ENCODE results near the gene CSNK1G2. TPM values are rescaled to one million over a fixed set of nuclear protein-coding genes. Genes with fewer than 3 reads are reported as not detected.

CSNK1G2 gene
- total RNA-seq, 2 experiments from 2014 or later = 122 to 127 TPM

GRCh38 chr19:2022289-2022688, 81.3 kb downstream of the CSNK1G2 start:
- H3K27ac Mint-ChIP-seq = no peak overlapping the region

GRCh38 chr19:2026770-2027169, 85.8 kb downstream of the CSNK1G2 start:
- no peak for TF ChIP-seq CTCF (IDR thresholded peaks at IDR 0.05)
- DNase-seq (no peak), ATAC-seq (ENCODE audit: poor library complexity) (no peak)
- H3K4me3 Mint-ChIP-seq = no peak overlapping the region
- Histone ChIP-seq H3K4me3 (ENCODE audit: low read length) (no peak overlapping the region), H3K9me3 (ENCODE audit: control insufficient read depth in 1 of 2, insufficient read depth in 1 of 2, low read length in 2 of 2) (peaks cover 0 to 5% of the 10 kb centered on the region in 2 experiments), H3K4me1 (ENCODE audit: insufficient read depth, low read length) (peaks cover 5% of the 10 kb centered on the region), H3K36me3 (ENCODE audit: insufficient read depth, low read length) (no peaks in the 10 kb centered on the region), H3K27me3 (ENCODE audit: control insufficient read depth in 1 of 2, insufficient read depth in 2 of 2, low read length in 2 of 2) (no peaks in the 10 kb centered on the region), H3K27ac (ENCODE audit: low read depth in 1 of 2, low read length in 2 of 2) (no peak overlapping the region)
- H3K4me1 Mint-ChIP-seq (ENCODE audit: low read depth) = peaks cover 9% of the 10 kb centered on the region
- CTCF ChIA-PET = no interaction called here
- H3K9me3 Mint-ChIP-seq = no peaks in the 10 kb centered on the region
- intact Hi-C loops (cut with DNase I, micrococcal nuclease) = no loop called here
- no peak overlapping the region for H3K27ac Mint-ChIP-seq
- POLR2A ChIA-PET = no interaction called here
- H3K36me3 Mint-ChIP-seq (ENCODE audit: low read depth) = no peaks in the 10 kb centered on the region
- H3K27me3 Mint-ChIP-seq = no peaks in the 10 kb centered on the region

More at GRCh38 chr19:2022289-2022688, 81.3 kb downstream of the CSNK1G2 start:
- H3K9me3 ChIP-seq (ENCODE audit: control insufficient read depth in 1 of 2, insufficient read depth in 1 of 2, low read length in 2 of 2) = peaks cover 0 to 5% of the 10 kb centered on the region in 2 experiments
- no peak overlapping the region for H3K4me3 ChIP-seq (ENCODE audit: low read length)
- Mint-ChIP-seq H3K4me3 (no peak overlapping the region), H3K36me3 (ENCODE audit: low read depth) (no peaks in the 10 kb centered on the region), H3K27me3 (no peaks in the 10 kb centered on the region), H3K4me1 (ENCODE audit: low read depth) (peaks cover 8% of the 10 kb centered on the region), H3K9me3 (no peaks in the 10 kb centered on the region)
- peaks cover 8% of the 10 kb centered on the region for H3K4me1 ChIP-seq (ENCODE audit: insufficient read depth, low read length)
- intact Hi-C loops (cut with DNase I, micrococcal nuclease) = no loop called here
- no peaks in the 10 kb centered on the region for H3K36me3 ChIP-seq (ENCODE audit: insufficient read depth, low read length)
- DNase-seq (no peak), ATAC-seq (ENCODE audit: poor library complexity) (no peak)
- H3K27ac ChIP-seq (ENCODE audit: low read depth in 1 of 2, low read length in 2 of 2) = no peak overlapping the region
- CTCF ChIA-PET = no interaction called here
- no peak for TF ChIP-seq CTCF (IDR thresholded peaks at IDR 0.05)
- no peaks in the 10 kb centered on the region for H3K27me3 ChIP-seq (ENCODE audit: control insufficient read depth in 1 of 2, insufficient read depth in 2 of 2, low read length in 2 of 2)
- POLR2A ChIA-PET = no interaction called here

- no peak overlapping the region for H3K27ac ChIP-seq (ENCODE audit: low read depth in 1 of 2, low read length in 2 of 2)
- intact Hi-C loops (cut with DNase I, micrococcal nuclease) = no loop called here
- ATAC-seq (ENCODE audit: poor library complexity) (no peak), DNase-seq (no peak)
- Mint-ChIP-seq H3K36me3 (ENCODE audit: low read depth) (no peaks in the 10 kb centered on the region), H3K4me3 (no peak overlapping the region), H3K27me3 (no peaks in the 10 kb centered on the region), H3K27ac (no peak overlapping the region), H3K9me3 (no peaks in the 10 kb centered on the region), H3K4me1 (ENCODE audit: low read depth) (peaks cover 15% of the 10 kb centered on the region)
- CTCF ChIA-PET = no interaction called here
- no peaks in the 10 kb centered on the region for H3K27me3 ChIP-seq (ENCODE audit: control insufficient read depth in 1 of 2, insufficient read depth in 2 of 2, low read length in 2 of 2)
- no peak overlapping the region for H3K4me3 ChIP-seq (ENCODE audit: low read length)
- H3K9me3 ChIP-seq (ENCODE audit: control insufficient read depth in 1 of 2, insufficient read depth in 1 of 2, low read length in 2 of 2) = peaks cover 0 to 5% of the 10 kb centered on the region in 2 experiments
- H3K36me3 ChIP-seq (ENCODE audit: insufficient read depth, low read length) = no peaks in the 10 kb centered on the region
- POLR2A ChIA-PET = no interaction called here
- peaks cover 11% of the 10 kb centered on the region for H3K4me1 ChIP-seq (ENCODE audit: insufficient read depth, low read length)
- no peak for TF ChIP-seq CTCF (IDR thresholded peaks at IDR 0.05)
Measured at GRCh38 chr19:2027361-2027760, 86.4 kb downstream of the CSNK1G2 start.

Other genes starting within 250 kb of the CSNK1G2 start
- gene ONECUT3, start 187.7 kb upstream of the CSNK1G2 start, total RNA-seq = not detected
- gene ATP8B3, start 128.9 kb upstream of the CSNK1G2 start, total RNA-seq = 1 to 10 TPM; 2.5 to 3.2 TPM
- gene REXO1, start 92.7 kb upstream of the CSNK1G2 start, total RNA-seq = 100 to 1,000 TPM; 106 to 114 TPM
- gene KLF16, start 77.6 kb upstream of the CSNK1G2 start, total RNA-seq = 10 to 100 TPM; 83.8 to 89.2 TPM
- gene ABHD17A, start 55.7 kb upstream of the CSNK1G2 start, total RNA-seq = 100 to 1,000 TPM; 156 to 172 TPM
- 1 to 10 TPM; 7.9 to 8.2 TPM for gene ADAT3, start 35.8 kb upstream of the CSNK1G2 start, total RNA-seq
- gene SCAMP4, start 35.8 kb upstream of the CSNK1G2 start, total RNA-seq = 10 to 100 TPM; 12.7 to 15.4 TPM
- gene BTBD2, start 74.5 kb downstream of the CSNK1G2 start, total RNA-seq = 10 to 100 TPM; 44.4 to 44.9 TPM
- 100 to 1,000 TPM; 325 to 347 TPM for gene MKNK2, start 110.1 kb downstream of the CSNK1G2 start, total RNA-seq
- gene MOB3A, start 155.2 kb downstream of the CSNK1G2 start, total RNA-seq = 10 to 100 TPM; 96.4 to 97.3 TPM
- 10 to 100 TPM; 17.4 to 17.9 TPM for gene IZUMO4, start 155.7 kb downstream of the CSNK1G2 start, total RNA-seq
- gene AP3D1, start 210.4 kb downstream of the CSNK1G2 start, total RNA-seq = 10 to 100 TPM; 41.8 to 41.9 TPM
- 10 to 100 TPM; 20.9 to 24.8 TPM for gene DOT1L, start 222.8 kb downstream of the CSNK1G2 start, total RNA-seq

Measured in CD4-positive, alpha-beta T cell (primary cell).